Keratinocyte (primary cell): ENCODE data around the gene ST3GAL6. TPM values are rescaled to one million over a fixed set of nuclear protein-coding genes. Genes with fewer than 3 reads are reported as not detected.

Experiments used
- DNase-seq: peaks from one replicate; pipeline ENCODE4 v3.0.0-alpha.2; 2011; ENCODE audit warnings: low read depth, missing footprints, low spot score
- FAIRE-seq: peaks from 2 replicates; lab custom pipeline; 2011; peaks lifted over from hg19 to GRCh38; lab: Jason Lieb, UNC
- H2AFZ ChIP-seq: 2 replicates; pipeline ENCODE4 v1.6.0; 2012; ENCODE audit warnings: low read length, control low read depth, inconsistent platforms; ENCODE audit not compliant: control insufficient read depth
- H3K27ac ChIP-seq: 2 replicates; pipeline ENCODE4 v1.5.1; 2011; ENCODE audit warnings: low read length; ENCODE audit not compliant: control insufficient read depth, insufficient read depth
- H3K27me3 ChIP-seq: 3 replicates; pipeline ENCODE4 v1.6.0; 2011; ENCODE audit warnings: low read length; ENCODE audit not compliant: control insufficient read depth, insufficient read depth; ENCODE audit errors: extremely low read depth
- H3K36me3 ChIP-seq, 2 experiments: 2 replicates in 1 of 2; 3 replicates in 1 of 2; pipeline ENCODE4 v1.5.1; 2011; ENCODE audit warnings: low read length in 2 of 2, mild to moderate bottlenecking in 1 of 2; ENCODE audit not compliant: control insufficient read depth in 2 of 2, insufficient read depth in 2 of 2; ENCODE audit errors: extremely low read depth in 1 of 2
- H3K4me1 ChIP-seq: 3 replicates; pipeline ENCODE4 v1.5.1; 2011; ENCODE audit warnings: low read length; ENCODE audit not compliant: control insufficient read depth, insufficient read depth; ENCODE audit errors: extremely low read depth
- H3K4me2 ChIP-seq: 3 replicates; pipeline ENCODE4 v1.6.0; 2011; ENCODE audit warnings: low read depth, low read length; ENCODE audit not compliant: control insufficient read depth, insufficient read depth; ENCODE audit errors: extremely low read depth
- H3K4me3 ChIP-seq, 3 experiments: fragments of 200-600 bp in 1 of 3; sonication (generic) in 1 of 3; 2 replicates in 2 of 3; 3 replicates in 1 of 3; pipeline ENCODE4 v1.5.1; 2011 to 2016; ENCODE audit warnings: low read length in 3 of 3, mild to moderate bottlenecking in 3 of 3, control low read depth in 2 of 3, inconsistent platforms in 1 of 3, low read depth in 1 of 3, mixed read lengths in 1 of 3, mixed run types in 1 of 3, moderate library complexity in 1 of 3; ENCODE audit not compliant: control insufficient read depth in 2 of 3, insufficient read depth in 2 of 3; ENCODE audit errors: extremely low read depth in 1 of 3
- H3K79me2 ChIP-seq: 2 replicates; pipeline ENCODE4 v1.6.0; 2012; ENCODE audit warnings: low read length; ENCODE audit not compliant: control insufficient read depth, insufficient read depth
- H3K9ac ChIP-seq: 3 replicates; pipeline ENCODE4 v1.6.0; 2011; ENCODE audit warnings: low read length; ENCODE audit not compliant: control insufficient read depth, insufficient read depth; ENCODE audit errors: extremely low read depth
- H3K9me1 ChIP-seq: 3 replicates; pipeline ENCODE4 v1.6.0; 2011; ENCODE audit warnings: low read length; ENCODE audit not compliant: control insufficient read depth, insufficient read depth; ENCODE audit errors: extremely low read depth
- H3K9me3 ChIP-seq: 2 replicates; pipeline ENCODE4 v1.5.1; 2012; ENCODE audit warnings: low read depth, low read length; ENCODE audit not compliant: control insufficient read depth
- H4K20me1 ChIP-seq: 3 replicates; pipeline ENCODE4 v1.6.0; 2011; ENCODE audit warnings: low read length; ENCODE audit not compliant: control insufficient read depth, insufficient read depth; ENCODE audit errors: extremely low read depth
- EZH2 ChIP-seq: IDR thresholded peaks from one replicate; pipeline ENCODE4 v1.6.1; 2012; ENCODE audit warnings: inconsistent platforms, mild to moderate bottlenecking, low read length, moderate library complexity
- dilution Hi-C: fragments of 300-500 bp; cut with MboI; formaldehyde crosslinking; loops from one replicate; pipeline ENCODE4 v1.7.0; 2020; ENCODE audit warnings: low sequenced_read_pairs; ENCODE audit not compliant: extremely low pct_ligation_motif_present
- polyA plus RNA-seq, 5 experiments: library from polyadenylated mRNA; depleted of rRNA in 3 of 5; stranded (reverse) in 3 of 5; stranded (forward) in 1 of 5; unstranded in 1 of 5; fragments of >200 nt; gene quantifications; 1 replicate in 1 of 5; 2 replicates in 3 of 5; 3 replicates in 1 of 5; pipeline versions ENCODE4 v1.2.1 to v1.2.3, GENCODE V29; 2011 to 2012; ENCODE audit warnings: missing spikeins in 2 of 5, low read depth in 1 of 5, low replicate concordance in 1 of 5
- TF ChIP-seq, protein P1 (sequence below), 3 experiments: IDR thresholded peaks in 1 of 3; conservative IDR thresholded peaks in 1 of 3; optimal IDR thresholded peaks in 1 of 3; 2 replicates in 2 of 3; 3 replicates in 1 of 3; pipeline versions ENCODE3 to v1.5.1; 2011; ENCODE audit warnings: low read length in 3 of 3, mild to moderate bottlenecking in 3 of 3, moderate library complexity in 2 of 3, control low read depth in 1 of 3, inconsistent platforms in 1 of 3; ENCODE audit not compliant: insufficient read depth in 2 of 3; ENCODE audit errors: extremely low read depth in 1 of 3

Gene ST3GAL6
- polyA plus RNA-seq, 1 donor (not counting 4 experiments of a cell fraction or from before 2014, with no cell fraction given): 5.3 TPM

DNA sequence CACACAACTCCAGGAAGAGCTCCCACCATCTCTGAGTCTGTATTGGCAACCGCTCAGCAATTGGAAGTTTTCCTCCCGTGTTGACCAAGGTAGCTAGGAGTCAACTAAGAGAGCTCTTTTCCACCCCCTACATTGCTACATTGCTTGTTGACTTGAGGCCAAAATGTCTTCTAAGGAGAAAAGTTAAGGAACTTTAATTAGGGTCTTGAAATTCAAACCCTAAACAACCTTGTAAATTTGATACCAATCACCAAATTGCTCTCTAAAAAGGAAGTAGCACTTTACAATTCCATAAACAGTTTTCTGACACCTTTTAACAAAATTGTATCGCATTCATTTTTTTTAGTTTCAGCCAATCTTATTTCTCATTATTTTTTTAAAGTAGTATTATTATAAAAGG lies 35.5 kb upstream of the ST3GAL6 start:
- H3K4me2 ChIP-seq: no peak overlapping the region
- no peak overlapping the region for H2AFZ ChIP-seq
- no peak overlapping the region for H3K4me3 ChIP-seq
- DNase-seq: no peak
- TF ChIP-seq, protein P1, sequence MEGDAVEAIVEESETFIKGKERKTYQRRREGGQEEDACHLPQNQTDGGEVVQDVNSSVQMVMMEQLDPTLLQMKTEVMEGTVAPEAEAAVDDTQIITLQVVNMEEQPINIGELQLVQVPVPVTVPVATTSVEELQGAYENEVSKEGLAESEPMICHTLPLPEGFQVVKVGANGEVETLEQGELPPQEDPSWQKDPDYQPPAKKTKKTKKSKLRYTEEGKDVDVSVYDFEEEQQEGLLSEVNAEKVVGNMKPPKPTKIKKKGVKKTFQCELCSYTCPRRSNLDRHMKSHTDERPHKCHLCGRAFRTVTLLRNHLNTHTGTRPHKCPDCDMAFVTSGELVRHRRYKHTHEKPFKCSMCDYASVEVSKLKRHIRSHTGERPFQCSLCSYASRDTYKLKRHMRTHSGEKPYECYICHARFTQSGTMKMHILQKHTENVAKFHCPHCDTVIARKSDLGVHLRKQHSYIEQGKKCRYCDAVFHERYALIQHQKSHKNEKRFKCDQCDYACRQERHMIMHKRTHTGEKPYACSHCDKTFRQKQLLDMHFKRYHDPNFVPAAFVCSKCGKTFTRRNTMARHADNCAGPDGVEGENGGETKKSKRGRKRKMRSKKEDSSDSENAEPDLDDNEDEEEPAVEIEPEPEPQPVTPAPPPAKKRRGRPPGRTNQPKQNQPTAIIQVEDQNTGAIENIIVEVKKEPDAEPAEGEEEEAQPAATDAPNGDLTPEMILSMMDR (optimal IDR thresholded peaks at IDR 0.05 in 1 of 3, IDR thresholded peaks at IDR 0.05 in 1 of 3, conservative IDR thresholded peaks at IDR 0.05 in 1 of 3; ENCODE audit: extremely low read depth in 1 of 3, insufficient read depth in 2 of 3, low read length in 3 of 3): no peak
- no peak for TF ChIP-seq EZH2
- peaks cover 17% of the 10 kb centered on the region for H3K4me1 ChIP-seq
- H3K36me3 ChIP-seq: no peaks in the 10 kb centered on the region
- no peak overlapping the region for H3K27ac ChIP-seq
- H3K27me3 ChIP-seq: no peaks in the 10 kb centered on the region
- H3K9me1 ChIP-seq: no peaks in the 10 kb centered on the region
- dilution Hi-C loops: no loop called here
- H4K20me1 ChIP-seq: no peaks in the 10 kb centered on the region
- H3K79me2 ChIP-seq: no peaks in the 10 kb centered on the region
- no peaks in the 10 kb centered on the region for H3K9me3 ChIP-seq
- FAIRE-seq: no peak
- H3K9ac ChIP-seq: no peak overlapping the region

DNA sequence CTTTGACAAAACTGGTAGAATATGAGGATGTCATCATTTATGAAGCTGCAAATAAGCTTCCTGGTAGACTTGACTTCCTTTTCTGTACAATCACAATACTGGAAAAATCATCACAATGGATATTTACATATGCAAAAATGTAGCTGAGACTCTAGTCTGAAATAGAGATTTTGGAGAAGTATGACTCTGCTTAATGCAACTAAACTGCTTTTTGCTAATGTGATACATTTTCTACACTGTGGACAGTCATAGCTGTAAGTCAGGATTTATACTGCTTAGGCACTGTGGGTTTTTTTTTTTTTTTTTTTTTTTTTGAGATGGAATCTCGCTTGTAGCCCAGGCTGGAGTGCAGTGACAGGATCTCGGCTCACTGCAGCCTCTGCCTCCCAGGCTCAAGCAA lies 34.5 kb upstream of the ST3GAL6 start:
- no peak overlapping the region for H3K4me2 ChIP-seq
- TF ChIP-seq, protein P1 (optimal IDR thresholded peaks at IDR 0.05 in 1 of 3, IDR thresholded peaks at IDR 0.05 in 1 of 3, conservative IDR thresholded peaks at IDR 0.05 in 1 of 3; ENCODE audit: extremely low read depth in 1 of 3, insufficient read depth in 2 of 3, low read length in 3 of 3): no peak
- TF ChIP-seq EZH2: no peak
- no peak for FAIRE-seq

More for the DNA sequence above, 34.5 kb upstream of the ST3GAL6 start:
- Histone ChIP-seq H3K27ac (no peak overlapping the region), H3K9me3 (no peaks in the 10 kb centered on the region), H2AFZ (no peak overlapping the region), H3K4me3 (no peak overlapping the region), H3K4me1 (peaks cover 17% of the 10 kb centered on the region), H4K20me1 (no peaks in the 10 kb centered on the region), H3K27me3 (no peaks in the 10 kb centered on the region), H3K36me3 (no peaks in the 10 kb centered on the region), H3K9ac (no peak overlapping the region), H3K9me1 (no peaks in the 10 kb centered on the region), H3K79me2 (peaks cover 4% of the 10 kb centered on the region)
- DNase-seq: no peak
- dilution Hi-C loops: no loop called here
